PC-3 (cell line): ENCODE data around the gene RCBTB2.

Source experiments
- CTCF ChIP-seq: fragments of 300-600 bp; sonication (generic); conservative IDR thresholded peaks from 2 replicates; pipeline ENCODE4 v1.5.1; 2017; ENCODE audit warnings: antibody characterized with exemption, low read depth, mild to moderate bottlenecking, low read length
- EZH2phosphoT487 ChIP-seq: fragments of 300-600 bp; sonication (generic); IDR thresholded peaks from 2 replicates; pipeline ENCODE4 v1.6.1; 2018; ENCODE audit warnings: mild to moderate bottlenecking, antibody characterized with exemption, low read length, borderline replicate concordance

GRCh38 chr13:48507021-48507420 is 25.9 kb downstream of the RCBTB2 start:
- TF ChIP-seq CTCF: no peak
- TF ChIP-seq EZH2phosphoT487: no peak
